Left kidney (tissue), 2 donors: ENCODE measurements around the gene ADAP1. TPM values are rescaled to one million over a fixed set of nuclear protein-coding genes. Genes with fewer than 3 reads are reported as not detected.
"Not testable (repeated sequence)": the region's sequence is repeated elsewhere in the genome, so short reads cannot be mapped to it uniquely, and the experiment has no call there.

Experiments used
- DNase-seq: peaks from one replicate; pipeline ENCODE4 v3.0.0-alpha.2; 2013
- polyA plus RNA-seq: library from polyadenylated mRNA; unstranded; fragments of 120-200 nt; gene quantifications from one replicate; pipeline ENCODE4 v1.2.1, GENCODE V29; 2013; ENCODE audit not compliant: insufficient read length

The ADAP1 gene
- polyA plus RNA-seq, 1 donor = 11.0 TPM

- DNase-seq = no peak
Measured at GRCh38 chr7:960269-960871, 5.9 kb upstream of the ADAP1 start.

GRCh38 chr7:959740-960139 lies 5.3 kb upstream of the ADAP1 start:
- not testable (repeated sequence) for DNase-seq

DNA sequence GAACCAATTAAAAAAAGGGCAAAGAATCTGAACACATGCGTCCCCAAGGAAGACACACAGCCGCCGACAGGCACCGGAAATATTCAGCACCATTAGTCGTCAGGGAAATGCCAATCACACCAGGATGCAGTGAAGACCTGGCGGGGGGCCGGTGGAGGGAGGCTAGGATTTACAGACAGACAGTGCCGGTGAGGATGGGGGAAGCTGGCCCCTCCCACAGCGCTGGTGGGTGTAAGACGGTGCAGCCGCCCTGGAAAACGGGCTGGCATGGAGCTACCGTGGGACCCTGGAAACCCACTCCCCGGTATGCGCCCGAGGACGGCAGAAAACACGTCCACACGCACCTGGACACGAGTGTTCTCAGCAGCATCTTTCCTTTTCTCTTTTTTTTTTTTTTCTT lies 4.8 kb upstream of the ADAP1 start:
- DNase-seq = no peak

GRCh38 chr7:958221-959200 lies 4.0 kb upstream of the ADAP1 start:
- no peak for DNase-seq

DNA sequence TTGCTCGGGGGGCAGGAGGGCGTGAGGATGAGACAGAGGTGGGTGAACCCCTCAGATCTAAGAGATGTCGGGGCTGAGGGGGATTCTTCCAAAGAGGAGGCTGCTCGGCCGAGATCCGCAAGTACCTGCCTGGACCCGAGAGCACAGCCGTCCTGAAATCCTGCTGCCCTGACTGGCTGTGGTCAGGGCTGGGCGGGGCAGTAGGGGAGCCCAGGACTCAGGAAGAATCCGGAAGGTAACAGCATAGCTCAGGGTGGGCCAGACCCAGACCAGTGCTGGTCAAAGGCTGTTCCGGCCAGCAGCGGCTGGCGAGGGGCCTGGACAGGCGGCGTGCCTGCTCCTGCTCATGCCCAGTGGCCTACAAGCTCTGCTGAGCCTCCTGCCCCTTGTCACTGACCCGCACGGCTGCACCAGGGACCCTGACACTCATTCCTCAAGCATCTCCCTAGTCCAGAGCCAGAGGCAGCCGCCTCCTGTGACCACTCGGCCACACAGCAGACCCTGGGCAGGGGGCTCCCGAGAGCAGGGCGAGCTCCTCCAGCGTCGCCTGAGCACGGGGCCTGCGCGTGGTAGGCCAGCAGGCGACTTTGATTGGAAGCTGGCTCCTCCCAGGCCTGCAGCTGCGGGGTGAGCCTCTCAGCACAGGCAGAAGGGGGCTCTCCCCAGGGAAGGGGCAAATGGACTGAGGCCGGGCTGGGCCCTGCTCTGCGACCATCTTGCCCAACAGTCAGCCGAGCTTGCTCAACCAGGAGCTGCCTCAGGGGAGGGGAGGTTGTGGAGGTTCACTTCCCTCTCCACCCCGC lies 3.1 kb upstream of the ADAP1 start:
- no peak for DNase-seq

DNA sequence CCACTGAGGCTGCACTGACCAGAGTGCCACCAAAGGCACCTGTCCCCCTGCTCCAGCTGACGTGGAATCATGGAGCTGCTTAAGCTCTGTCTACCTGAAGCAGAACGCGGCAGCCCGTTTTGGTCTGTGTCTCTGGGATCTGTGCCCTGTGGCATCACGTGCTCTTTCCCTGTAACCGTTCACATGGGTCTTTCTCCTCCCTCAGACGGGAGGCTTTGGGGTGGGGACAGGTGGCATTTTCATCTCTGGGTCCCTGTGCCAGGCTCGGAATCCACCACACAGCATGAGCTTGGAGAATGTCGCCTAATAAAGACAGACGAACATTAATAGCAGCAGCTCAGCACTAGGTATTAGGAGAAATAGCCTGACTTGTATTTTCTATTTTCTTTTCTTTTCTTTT lies 1.6 kb upstream of the ADAP1 start:
- DNase-seq = no peak

- no peak for DNase-seq
Measured at GRCh38 chr7:953547-954327, 743 bp downstream of the ADAP1 start.

- no peak for DNase-seq
Measured at GRCh38 chr7:952548-953441, 1.7 kb downstream of the ADAP1 start.

DNA sequence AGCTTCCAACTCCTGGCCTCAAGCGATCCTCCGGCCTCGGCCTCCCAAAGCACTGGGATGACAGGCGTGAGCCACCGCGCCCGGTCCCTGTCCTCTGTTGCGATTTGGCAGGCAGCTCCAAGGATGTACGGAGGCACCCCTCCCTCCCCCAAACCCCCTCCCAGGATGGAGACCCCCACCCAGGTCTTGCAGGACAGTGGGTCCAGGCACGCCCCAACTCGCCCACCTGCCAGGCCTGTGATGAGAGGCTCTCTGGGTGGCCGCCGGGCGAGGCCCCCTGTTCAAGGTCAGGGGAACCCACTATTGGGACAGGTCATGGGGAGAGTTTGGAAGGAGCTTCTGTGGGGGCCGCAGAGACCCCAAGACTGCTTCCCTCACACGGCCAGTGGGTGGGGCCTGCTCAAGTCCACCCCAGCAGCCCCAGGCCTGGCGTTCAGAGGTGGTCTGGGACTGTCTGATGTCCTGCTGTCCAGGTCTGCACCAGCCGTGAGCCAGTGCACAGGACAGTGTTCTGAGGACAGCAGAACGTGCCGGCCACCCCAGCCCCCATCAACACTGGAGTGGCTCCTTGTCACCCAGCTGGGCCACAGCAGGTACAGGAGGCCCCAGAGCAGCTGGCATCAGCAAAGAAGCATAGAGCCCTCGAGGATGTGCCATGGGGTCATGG lies 2.5 kb downstream of the ADAP1 start:
- no peak for DNase-seq

DNA sequence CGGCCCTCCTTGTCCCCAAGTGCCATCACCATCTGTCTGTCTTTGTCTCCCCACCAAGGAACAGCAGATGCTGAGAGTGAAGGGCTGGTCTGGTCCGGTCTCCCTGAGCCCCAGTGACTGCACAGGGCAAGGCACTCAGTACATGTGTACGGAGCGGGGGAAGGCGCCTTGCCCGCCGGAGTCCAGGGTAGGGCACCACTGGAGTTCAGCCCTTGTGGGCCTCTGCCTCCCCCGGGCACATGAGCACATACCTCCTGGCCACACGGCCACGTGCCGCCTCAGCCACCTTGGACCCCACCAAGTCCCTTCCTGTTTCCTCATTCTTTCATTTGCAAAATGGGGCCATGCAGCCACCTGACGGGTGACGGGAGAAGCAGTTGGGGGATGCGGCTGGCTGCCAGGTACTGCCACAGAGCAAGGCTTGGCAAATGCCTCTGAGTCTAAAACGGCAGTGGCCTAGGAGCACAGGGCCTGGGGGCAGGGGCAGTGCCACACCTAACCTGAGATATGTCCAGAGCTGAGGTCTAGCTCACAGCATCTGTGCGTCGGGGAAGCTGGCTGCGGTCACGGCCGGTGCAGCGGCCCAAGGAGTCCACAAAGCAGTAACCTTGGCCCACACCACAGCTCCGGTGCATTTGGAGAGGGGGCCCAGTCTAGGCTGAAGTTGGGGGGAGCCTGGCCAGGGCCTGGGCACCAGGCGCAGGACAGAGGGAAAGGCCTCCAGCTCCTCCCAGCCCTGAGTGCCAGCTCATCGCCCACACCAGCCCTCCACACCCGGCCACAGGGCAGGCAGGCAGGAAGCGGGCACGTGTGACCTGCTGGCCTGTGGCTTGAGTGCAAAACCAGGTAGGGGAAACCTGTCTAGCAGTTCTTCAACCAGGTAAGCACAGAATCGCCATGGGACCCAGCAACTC lies 5.2 kb downstream of the ADAP1 start:
- no peak for DNase-seq

DNA sequence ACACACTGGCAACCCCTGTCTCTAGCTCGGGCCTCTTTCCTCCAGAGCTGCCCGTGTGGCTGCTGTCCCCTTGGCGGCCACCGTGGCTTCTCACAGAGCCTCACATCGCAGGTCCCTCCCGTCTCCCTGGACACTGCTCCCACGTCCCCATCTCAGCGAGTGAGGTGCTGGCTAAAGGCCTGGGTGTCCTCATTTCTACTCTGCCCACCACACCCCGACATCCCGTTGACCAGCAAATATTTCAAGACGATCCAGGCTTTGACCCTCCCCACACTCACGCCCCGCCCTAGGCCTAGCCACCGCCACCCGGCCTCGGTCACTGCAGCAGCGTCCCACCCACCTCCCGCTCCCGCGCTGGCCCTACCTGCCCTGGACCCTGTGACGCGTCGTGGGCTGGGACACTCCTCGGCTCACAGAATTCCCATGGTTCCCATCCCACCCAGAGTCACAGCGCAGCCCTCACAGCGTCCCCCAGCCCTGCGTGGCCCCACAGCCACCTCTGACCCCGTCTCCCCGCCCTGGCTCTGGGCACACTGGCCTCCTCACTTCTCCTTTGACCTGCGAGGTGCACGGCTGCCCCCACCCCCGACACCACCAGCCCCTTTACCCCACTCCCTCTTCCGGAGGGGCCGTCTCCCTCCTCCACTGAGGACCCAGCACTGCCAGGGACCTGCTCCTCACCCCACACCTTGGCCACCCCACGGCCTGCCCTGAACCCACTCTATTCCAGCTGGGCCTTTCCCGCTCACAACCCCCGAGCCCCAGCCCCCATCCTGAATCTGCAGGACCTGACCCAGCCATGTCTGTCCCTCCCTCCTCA lies 6.9 kb downstream of the ADAP1 start:
- no peak for DNase-seq

DNA sequence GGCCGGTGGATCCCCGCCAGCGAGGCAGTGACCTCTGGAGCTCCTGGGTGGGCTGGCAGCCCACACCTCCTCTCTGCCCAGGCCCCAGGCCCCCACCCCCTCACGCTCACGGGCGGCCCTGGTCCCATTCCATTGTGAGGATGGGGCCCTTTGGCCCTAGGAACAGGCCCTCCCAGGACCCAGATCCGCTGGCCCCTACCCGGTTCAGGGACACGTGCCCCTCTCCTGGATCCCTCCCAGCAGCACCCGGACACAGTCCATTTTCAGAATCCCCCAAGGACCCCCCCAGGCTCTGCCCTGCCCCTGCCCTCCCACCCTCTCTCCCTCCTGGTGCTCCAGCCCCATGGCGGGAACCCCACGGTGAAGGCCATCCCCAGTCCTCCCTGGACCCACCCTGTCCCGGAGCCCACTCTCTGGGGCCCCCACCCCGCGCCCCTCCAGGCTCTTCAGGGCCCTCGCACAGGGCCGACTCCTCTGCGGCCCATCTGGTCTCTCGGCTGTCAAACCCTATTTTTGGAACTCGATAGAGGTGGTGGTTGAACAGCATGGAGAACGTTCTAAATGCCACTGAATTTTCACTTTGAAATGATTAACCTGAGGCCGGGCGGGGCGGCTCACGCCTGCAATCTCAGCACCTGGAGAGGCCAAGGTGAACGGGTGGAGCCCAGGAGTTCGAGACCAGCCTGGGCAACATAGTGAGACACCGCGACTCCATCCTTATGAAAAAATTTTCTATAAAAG lies 8.1 kb downstream of the ADAP1 start:
- DNase-seq = no peak

DNA sequence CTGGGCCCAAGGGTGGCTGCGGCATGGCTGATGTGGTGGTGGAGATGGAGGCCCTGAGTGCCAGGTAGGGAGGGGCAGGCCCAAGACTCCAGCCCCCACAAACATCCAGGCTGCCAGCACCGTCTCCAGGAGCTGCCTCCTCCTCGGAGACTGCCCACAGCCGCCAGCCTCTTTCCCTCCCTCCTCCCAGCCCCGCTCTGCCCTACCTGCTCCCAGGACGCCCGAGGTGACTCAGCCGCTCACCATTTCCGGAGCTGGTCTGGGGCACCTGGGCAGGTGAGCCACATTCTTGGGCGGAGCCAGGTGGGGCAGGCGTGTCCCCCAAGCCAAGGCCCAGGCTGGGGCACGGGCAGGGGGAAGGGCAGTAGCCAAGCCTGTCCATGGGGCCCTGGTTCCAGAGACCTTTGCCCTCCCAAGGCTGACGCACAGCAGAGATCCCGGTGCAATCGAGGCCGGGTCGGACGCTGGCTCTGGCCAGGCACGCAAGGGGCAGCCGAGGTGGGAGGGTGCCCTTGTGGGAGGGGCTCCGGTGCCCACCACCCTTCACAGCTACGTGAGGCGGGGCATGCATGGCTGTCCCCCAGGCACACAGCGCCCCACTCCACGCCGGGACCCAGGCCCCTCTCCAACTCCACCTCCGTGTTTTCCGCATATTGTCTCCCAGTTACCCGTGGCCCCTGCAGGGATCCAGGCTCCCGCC lies 8.8 kb downstream of the ADAP1 start:
- peak; percentile 59 for DNase-seq

DNA sequence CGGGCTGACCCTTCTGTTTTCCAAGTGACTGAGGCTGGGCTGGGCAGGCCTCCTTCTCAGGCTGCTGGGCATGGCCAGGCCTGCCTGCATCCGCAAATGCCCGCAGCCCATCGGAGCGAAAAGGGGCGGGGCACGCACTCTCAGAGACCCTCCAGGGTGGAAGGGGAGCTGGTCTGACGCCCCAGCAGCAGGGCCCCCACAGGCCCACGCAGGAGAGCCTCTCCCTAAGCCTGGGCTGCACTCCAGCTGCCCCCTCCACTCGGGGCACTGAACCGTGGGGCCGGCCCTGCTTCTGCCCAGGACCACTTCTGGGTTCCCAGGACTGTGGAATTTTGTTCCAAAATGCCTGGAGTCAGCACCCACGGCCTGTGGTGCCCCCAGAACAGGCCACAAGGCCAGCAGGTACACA lies 9.3 kb downstream of the ADAP1 start:
- DNase-seq = peak; percentile 54

DNA sequence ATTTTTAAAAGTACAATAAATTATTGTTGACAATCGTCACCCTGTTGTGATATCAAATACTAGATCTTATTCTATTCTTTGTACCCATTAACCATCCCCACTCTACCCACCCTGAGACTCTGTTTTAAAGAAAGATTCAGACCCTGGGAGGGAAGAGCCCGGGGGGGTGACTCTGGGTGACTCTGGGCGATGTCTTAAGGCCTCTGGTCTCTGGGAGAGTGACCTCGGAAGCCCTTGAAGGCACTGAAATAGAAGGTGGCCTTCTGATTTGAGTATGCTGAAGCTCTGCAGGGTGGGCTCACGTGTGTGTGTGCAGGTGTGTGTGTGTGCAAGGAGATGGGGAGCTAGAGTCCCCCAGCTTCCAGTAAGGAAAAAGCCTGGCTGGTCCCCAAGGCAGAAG lies 9.7 kb downstream of the ADAP1 start:
- no peak for DNase-seq

DNA sequence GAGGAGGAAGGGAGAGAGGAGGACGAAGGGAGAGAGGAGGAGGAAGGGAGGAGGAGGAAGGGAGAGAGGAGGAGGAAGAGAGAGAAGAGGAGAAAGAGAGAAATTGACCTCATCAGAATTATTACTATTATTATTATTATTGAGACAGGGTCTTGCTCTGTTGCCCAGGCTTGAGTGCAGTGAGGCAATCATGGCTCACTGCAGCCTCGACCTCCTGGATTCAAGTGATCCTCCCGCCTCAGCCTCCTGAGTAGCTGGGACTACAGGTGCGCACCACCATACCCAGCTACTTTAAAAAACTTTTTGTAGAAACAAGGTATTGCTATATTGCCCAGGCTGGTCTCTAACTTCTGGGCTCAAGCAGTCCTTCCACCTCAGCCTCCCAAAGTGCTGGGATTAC lies 10.7 kb downstream of the ADAP1 start:
- DNase-seq = not testable (repeated sequence)
